Measurements from ENCODE around the gene ATP2B3.
A peak's percentile ranks its signal among the peaks of the same experiment; 100 is the strongest.

ATP2B3 gene

DNA sequence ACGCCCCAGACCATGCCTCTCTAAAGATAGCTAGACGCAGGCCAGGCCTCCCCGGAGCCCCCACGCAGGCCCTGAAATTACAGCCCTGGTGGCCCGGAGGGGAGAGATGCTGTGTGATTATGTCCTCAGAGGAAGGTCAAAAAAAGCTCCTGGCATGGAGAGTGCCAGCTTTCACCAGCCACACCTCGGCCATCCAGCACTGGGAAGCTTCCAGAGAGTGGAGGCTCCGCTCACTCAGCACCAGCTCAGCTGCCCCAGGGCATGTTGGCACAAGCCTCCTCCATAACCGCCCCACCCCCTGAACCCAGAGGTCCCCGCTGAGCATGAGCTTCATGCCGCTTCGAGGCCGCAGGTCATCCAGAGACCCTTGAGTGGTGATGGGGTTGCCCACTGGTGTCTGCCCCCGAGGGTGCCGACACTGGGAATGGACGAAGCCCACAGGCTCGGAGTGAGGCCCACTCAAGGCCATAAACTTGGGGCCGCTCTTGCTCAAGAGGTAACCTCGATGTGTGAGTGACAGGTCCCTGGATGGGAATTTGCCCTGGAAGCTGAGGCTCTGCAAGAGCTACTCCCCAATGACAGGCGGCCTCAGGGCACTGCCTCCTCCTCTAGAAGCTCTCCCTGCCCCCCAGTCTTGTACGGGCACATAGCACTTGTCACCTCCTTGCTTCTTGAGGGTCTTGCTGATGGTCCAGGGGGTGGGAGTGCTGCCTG lies 27.1 kb upstream of the ATP2B3 start:
- DNase-seq: no peak

DNA sequence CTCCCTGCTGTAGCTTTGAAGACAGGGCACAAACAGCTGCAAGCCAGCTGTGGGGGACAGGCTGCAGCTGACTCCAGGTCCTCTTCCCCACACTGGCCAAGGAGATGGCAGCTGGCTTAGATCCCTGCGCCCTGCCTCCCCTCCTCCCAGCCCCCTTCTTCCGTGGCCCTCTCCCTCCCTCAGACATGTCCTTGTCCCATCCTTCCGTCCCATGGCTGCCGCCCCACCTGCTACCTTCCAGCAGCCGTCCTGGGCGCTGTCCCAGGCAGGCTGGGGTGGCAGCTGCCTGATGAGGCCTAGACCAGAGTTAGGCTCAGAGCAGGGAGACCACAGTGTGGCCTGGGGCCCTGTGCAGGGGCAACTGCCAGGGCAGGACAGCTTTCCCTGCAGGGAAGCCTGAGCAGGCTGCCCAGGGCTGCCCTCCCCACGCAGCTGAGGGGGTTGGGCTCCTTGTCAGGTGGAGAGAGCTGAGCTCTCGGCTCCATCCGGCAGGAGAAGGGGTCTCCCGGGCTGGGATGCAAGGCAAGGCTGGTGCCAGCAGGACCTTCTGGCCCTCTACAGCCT lies 26.0 kb upstream of the ATP2B3 start:
- no peak for DNase-seq

DNA sequence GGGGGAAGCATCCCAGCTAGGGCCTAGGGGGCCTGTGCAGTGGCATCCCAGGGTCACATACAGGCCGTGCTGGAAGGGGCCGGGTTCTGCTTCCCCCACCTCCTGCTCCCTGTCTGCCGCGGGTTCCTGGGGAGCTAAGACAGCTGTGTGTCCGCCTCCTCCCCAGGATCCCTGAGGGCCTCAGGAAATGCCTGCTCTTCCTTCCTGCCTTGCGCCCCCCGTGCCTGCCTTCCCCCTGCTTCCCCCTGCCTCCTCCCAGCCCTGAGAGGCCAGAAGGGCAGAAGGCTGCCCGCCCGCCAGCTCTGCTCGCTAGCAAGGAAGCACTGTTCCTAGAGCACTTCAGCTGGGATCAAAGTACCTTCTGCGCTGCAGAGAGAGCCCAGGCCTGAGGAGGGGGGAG lies 25.5 kb upstream of the ATP2B3 start:
- DNase-seq: no peak

DNA sequence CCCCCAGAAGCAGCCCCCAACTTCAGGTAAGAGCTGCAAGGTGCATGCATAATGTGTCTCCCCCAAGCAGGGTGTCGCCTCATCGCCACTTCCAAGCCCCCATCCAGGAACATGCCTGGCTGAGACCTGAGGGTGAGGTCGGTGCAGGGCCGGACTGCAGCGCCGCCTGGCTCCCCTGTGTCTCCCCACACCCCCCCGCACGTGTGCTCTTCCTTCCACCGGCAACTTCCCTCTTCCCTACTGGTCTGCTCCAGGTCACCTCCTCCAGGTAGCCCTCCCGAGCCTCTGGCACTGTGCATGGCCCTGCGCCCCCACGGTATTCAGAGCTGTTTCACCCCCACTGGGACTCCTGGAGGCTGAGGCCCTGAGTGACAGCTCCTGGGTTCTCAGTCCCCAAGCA lies 24.9 kb upstream of the ATP2B3 start:
- DNase-seq: no peak

DNA sequence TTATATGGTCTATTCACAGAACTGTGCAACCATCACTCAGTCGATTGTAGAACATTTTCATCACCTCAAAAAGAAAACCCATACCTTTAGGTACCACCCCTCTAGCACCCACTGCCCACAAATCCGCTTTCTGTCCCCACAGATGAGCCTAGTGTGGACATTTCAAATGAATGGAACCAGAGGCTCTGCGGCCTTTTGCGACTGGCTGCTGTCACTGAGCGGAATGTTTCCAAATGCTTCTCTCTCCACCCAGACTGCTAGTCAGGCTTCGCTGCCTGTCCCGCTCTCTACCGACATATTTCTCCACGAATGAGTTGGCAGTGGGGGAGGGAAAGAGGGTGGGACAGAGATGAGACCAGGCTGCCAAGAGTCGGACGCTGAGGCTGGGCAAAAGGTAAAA lies 24.4 kb upstream of the ATP2B3 start:
- no peak for DNase-seq

DNA sequence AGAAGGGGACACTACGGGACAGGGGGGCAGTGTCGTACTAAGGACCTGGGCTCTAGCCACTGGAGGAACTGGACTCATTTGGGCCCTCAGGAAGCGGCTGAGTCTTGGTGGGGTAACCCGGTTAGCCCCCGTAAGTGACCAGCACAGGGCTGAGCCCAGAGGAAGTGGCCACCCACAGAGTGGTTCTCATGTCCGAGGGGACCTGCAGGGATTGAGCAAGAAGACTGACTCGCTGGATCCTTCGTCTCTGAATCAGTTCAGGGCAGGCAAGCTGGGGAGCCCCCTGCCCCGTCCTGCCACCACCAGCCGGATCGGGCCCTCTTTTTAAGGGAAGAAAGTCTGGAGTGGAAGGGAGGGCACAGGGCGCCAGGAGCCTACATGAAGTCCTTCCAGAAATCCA lies 23.4 kb upstream of the ATP2B3 start:
- no peak for DNase-seq

DNA sequence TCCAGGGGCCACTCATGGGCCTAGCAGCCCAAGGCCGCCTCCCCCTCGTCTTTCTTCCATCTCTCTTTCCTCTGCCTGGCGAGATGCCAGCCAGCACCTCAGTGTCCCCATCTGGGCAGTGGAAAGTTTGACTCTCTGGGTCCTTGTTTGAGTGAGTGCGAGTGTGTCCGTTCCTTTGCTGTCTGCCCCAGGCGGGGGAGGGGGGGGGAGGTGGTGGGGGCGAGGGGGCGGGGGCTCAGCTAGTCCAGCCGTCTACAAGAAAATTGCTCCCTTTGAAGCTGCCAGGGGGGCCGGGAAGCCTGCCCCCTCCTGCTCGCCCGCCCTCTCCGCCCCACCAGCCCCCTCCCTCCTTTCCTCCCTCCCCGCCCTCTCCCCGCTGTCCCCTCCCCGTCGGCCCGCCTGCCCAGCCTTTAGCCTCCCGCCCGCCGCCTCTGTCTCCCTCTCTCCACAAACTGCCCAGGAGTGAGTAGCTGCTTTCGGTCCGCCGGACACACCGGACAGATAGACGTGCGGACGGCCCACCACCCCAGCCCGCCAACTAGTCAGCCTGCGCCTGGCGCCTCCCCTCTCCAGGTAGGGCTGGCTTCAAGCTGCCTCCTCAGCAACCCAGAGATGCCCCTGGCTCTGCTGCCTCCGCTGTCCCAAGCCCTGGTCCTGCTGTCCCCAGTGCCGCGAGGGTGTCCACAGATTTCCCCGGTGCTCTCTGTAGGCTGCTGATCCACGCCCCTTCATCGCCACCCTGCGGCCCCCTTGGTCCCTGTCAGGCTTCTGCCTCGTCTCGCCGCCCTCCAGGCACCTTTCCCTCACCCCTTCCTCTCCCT lies 22.7 kb upstream of the ATP2B3 start, which contains the start of gene BGN:
TSS of gene BGN (plus strand) at position 440 of the 821 bp plus-strand sequence. CDS start 9,652 bp downstream, outside the sequence.
- peak; percentile 22 for DNase-seq

DNA sequence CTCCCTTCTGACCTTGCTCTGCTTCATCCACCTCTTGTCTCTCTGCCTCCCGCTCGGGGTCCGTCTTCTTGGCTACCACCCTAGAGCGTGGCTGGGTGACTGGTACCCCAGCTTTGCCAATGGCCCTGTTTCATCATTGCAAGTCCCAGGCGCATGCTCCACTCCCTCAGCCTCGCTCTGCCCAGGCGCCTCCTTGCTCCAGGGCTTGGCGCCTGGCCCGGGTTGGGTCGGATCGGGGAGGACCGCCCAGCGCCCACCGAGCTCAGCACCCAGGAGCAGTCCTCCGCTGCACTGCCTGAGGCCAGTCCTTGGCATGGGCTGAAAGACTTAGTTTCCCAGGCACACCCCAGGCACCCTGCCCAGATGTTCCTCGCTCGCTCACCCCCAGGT lies 22.1 kb upstream of the ATP2B3 start:
- DNase-seq: no peak

DNA sequence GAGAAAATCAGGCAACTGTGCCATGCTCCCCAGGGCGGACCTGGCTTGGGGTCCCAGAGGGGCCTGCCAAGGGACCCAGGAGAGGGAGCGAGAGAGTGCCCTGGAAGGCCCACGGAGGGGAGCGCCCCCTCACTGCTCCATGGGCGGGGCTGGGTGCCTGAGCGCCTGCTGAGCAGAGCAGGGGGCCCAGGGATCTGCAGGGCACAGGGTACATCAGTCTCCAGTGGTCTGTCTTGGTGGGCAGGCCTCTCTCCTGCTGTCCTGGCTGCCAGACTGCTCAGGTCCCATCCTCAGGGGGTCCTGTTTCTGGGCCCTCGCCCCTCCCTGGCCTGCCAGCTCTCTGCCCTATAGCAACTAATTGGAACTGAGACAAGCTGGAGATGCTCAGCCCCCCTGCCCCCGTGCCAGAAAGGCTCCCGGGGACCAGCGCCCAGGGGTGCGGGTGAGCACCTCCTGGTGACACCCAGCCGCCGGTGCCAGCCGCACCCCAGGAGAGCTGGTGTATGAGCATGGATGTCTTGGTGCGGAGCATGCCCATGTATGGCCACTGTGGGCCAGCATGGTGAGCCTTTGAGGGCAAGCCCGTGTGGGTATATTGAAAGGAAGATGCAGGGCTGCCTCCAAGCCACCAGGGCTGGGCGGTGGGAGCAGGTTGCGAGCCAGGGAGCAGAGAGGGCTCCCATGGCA lies 21.4 kb upstream of the ATP2B3 start:
- DNase-seq: no peak

DNA sequence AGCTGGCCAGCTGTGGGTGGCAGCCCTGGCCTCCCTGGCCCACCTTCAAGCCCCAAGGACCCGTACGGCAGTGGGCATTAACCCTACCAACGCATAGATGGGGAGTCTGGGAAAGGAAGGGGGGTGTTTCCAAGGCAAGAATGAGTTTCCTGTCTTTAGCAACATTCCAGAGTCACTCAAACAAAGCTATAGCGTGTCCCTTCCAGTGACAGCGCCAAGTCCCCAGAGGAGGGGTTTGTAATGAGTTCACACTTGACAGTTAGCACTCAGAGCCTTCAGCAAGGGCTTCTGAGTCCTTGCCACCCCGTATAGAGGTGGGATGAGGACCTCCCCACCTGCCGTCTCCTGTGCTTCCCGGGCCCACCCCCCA lies 20.9 kb upstream of the ATP2B3 start:
- DNase-seq: no peak

DNA sequence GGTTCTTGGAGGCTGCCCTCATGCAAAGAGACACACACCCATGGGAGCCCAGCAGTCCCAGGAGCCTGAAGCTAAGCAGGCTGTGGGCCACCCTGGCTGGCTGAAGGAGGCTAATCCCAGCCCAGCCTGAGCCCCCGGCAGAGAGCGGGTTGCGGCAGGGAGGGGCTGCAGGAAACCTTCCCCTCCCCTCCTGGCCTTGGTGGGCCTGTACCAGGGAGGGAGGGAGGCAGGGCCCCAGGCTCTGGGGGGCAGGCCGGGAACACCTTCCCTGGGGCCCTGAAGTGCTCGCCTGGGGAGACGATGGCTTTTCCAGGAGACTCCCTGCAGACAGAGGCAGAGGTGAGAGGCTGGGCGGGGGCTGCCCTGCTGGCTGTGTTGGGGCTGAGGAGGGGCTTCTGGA lies 19.0 kb upstream of the ATP2B3 start:
- DNase-seq: no peak

DNA sequence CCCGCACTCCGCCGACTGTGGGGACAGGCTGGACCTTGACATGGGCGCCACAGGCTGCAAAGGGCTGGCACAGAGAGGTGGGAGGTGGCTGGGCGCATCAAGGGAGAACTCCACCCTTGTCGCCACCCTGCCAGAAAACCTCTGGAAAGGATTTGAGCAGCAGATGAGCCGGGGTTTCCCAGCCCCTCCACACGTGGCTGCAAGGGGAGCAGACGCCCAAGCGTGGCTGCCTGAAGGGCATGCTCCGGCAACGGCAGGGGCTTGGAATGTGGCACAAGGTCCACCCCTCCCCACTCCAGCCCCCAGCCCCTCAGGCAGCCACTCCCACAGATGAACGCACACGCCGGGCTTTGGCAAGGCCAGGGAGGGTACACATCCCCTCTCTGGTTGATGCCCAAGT lies 18.1 kb upstream of the ATP2B3 start:
- DNase-seq: no peak

DNA sequence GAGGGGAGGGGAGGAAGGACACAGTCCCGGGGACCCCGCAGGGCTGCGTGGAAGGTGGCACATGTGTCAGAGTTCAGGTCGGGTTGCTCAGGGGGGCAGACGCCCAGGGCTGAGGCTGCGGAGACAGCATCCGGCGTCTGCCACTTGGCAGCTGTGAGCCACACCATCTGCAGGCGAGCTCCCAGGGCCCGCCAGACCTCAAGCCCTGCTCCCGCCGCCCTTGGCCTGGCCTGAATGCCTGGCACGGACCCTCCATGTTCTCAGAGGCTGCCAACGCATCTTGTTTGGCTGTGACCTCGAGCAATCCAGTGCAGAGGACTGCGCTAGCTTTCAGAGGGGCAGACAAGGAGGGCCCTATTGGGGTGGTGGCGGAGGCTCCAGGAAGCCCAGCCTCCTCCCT lies 17.6 kb upstream of the ATP2B3 start:
- DNase-seq: no peak

DNA sequence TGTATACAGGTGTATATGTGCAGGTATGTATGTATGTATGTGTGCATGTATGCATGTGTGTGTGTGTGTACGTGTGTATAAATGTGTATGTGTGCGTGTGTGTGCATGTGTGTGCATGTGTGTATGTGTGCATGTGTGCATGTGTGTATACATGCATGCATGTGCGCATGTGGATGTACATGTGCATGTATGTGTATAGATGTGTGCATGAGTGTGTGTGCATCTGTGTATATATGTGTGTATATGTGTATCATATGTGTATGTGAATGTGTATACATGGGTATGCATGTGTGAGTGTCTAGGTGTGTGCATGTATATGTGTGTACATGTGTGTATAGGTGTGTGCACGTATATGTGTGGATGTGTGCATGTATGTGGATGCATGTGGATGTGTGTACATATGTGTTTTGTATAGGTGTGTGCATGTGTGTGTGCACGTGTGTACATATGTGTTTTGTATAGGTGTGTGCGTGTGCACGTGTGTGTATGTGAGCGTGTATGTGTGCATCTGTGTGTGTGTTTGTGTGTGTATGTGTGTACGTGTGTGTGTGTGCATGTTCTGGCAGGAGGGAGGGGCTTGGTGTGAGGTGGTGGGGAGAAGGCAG lies 16.7 kb upstream of the ATP2B3 start:
- no peak for DNase-seq

DNA sequence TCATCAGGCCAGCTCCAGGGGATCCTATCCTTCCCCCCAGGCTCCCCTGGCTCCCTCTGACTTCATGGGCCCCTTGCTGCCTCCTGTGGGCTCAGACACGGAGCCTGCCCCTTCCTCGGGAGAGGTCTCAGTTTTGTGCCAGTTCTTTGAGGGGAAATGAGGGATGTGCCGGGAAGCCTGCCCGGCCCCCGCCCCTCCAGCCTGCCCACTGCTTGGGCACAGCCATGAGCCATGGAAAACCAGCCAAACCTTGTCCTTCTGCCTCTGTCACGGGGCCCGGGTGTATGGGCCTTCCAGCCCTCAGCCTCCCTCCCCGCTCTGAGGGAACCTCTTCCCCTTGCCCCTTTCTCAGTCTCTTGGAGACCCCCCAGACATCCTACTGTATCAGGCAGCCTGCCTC lies 15.9 kb upstream of the ATP2B3 start:
- DNase-seq: no peak

DNA sequence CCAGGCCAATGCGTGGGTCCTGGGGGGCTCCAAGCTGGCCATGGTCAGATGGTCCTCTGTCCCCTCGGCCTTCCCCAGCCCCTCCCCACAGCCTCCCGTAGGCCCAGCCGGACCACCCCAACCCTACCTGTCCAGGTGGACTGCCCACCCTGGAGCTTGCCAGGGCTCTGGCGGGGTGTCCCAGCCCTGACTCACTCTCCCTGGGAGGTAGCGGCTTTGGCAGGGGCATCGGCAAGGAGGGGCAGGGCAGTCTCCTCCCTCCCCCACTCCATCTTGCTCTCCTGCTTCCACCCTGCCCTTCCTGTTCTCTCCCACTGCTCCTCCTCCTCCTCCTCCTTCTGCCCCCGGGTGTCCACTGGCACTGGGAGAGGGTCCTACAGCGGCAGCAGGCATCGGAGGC lies 15.3 kb upstream of the ATP2B3 start:
- no peak for DNase-seq

DNA sequence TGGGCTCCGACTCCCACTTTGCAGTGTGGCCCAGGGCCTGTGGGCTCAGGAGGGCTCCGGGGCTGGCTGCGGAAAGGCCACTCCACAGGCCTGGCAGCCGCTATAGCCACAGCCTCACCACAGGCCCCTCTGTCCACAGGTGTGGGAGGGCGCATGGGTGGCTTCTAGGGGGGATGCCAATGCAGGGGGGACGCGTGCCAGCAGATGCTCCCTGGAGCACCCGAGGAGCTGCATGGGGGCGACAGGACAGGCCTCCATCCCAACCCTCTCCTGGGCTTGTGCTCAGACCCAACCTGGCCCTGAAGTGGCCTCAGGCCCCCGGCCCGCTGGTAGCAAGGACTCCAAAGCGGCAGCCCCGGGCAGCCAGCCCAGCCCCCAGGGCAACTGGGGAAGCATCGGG lies 14.6 kb upstream of the ATP2B3 start:
- no peak for DNase-seq

DNA sequence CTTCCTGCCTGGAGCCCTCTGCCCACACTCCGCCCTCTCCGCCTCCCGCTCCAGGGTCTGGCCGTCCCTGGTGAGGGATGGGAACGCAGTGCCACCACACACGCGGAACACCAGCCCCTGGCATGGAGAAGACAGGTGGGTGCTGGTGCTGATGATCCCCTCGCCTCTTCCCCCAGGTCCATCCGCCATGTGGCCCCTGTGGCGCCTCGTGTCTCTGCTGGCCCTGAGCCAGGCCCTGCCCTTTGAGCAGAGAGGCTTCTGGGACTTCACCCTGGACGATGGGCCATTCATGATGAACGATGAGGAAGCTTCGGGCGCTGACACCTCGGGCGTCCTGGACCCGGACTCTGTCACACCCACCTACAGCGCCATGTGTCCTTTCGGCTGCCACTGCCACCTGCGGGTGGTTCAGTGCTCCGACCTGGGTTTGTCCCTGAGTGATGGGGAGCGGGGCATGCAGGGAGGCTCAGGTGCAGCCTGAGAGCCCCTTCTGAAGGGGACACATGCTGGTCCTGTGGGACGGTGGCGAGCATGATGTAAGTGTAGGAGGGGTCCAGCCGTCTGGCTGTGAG lies 12.9 kb upstream of the ATP2B3 start:
- DNase-seq: no peak

DNA sequence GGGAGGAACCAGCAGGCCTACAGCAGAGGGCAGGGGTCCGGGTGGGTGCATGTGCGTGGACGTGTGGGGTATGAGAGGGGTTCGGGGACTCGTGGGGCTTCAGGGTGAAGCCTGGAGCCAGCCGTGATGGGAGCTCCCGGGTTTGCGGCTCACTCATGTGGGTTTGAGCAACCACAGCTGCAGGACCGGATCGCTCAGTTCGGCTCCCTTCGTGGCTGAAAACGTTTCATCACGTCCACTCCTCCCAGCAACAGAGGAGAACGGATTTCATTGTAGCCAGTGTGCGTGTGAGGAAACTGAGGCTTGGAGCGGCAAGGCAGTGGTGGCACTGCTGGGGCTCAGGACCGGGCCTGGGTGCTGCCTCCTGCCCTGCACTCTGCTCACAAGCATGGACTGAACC lies 12.1 kb upstream of the ATP2B3 start:
- no peak for DNase-seq

DNA sequence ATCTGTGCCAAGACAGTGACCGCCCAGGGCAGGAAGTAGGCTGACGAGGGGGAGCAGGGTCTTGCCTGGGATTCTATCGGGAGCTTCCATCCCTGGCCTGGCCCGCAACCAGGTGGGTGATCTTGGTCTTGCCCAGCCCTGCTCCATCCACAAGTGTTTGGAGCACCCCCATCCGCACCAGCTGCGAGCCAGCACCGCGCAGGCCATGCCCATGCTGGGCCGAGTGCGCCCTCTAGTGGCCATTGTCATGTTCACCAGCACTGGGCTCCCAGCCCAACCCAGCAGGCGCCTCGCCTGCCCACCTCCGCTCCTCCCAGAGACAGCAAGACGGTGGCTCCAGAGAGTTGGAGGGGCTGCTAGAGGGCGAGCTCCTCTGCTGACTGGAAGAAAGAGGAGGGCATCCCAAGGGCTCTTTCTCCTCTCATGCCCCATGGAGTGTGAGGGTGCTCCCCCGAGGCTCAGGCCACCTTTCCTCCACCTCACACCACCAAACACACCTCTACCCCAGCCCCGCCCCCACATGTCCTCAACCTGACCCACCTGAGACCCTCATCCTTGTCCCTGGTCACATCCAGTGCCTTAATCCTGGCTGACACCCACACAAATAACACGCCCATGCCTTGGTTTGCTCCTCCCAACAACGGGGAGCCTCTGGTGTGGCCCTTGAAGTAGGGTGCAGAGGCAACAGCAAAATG lies 9.8 kb upstream of the ATP2B3 start:
- peak; percentile 85 for DNase-seq

DNA sequence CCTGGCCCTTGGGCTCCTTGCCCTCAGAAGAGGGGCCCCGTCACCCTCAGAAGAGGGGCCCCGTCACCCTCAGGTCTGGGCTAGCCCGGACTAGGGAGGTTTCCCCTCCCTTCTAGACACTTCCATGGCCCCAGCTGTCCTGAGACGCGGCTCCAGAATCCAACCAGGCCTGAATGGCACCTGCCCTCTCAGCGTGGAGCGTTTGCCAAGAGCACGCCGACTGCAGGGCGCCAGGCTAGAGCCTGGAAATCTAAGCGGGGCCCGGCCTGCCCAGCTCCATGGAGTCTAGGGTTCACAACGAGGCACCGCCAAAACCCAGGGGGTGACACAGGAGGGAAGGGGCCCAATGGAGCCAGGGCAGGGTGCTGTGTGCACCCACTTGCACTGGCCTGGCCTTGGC lies 7.8 kb upstream of the ATP2B3 start:
- DNase-seq: no peak

DNA sequence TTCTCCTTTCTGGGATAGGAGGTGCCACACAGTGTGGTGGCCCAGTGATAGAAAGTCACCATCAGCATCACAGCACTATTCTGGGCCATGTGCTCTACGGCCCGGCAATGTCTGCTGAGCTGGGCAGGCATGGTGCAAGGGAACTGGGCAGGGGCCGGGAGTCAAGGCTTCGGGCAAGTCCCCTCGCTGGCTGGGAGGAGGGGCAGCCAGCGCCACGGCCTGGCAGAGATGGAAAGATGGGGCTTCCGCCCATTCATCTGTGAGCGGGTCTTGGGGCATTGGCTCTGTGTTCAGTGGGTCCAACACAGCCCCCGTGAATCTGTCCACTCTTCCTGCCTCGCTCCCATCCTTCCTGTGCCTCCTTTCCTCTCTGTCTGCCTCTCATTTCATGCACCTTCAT lies 7.1 kb upstream of the ATP2B3 start:
- DNase-seq: no peak

Measured in stimulated activated CD4-positive, alpha-beta T cell treated with anti-CD3 and anti-CD28 coated beads, Interleukin-15, amount 100 ng/mL, for 24 hours (primary cell).